Gastrocnemius medialis (tissue), 4 donors: ENCODE results near the gene GFOD1. TPM values are rescaled to one million over a fixed set of nuclear protein-coding genes. Genes with fewer than 3 reads are reported as not detected.
A peak's percentile ranks its signal among the peaks of the same experiment; 100 is the strongest.

Experiments
- ATAC-seq, 2 donors: fragments of 150-250 bp; one replicate each; pipeline ENCODE4 v1.9.1; 2016
- DNase-seq, 2 donors: peaks; one replicate each; pipeline ENCODE4 v3.0.0-alpha.2; 2019
- H3K27ac ChIP-seq, 4 donors: fragments of 200-600 bp; sonication (generic); 1 replicate in 1 of 4; 2 replicates in 3 of 4; pipeline ENCODE4 v1.5.1; 2016 to 2018; ENCODE audit warnings: mild to moderate bottlenecking in 2 of 4, moderate library complexity in 1 of 4
- H3K27me3 ChIP-seq, 3 donors: fragments of 200-600 bp; sonication (generic) in 2 of 3; 1 replicate in 1 of 3; 2 replicates in 2 of 3; pipeline versions ENCODE4 v1.5.1 to v1.6.0; 2016 to 2019; ENCODE audit warnings: mild to moderate bottlenecking in 1 of 3, moderate library complexity in 1 of 3
- H3K36me3 ChIP-seq, 2 donors: fragments of 200-600 bp; sonication (generic) in 1 of 2; one replicate each; pipeline ENCODE4 v1.5.1; 2017 to 2018
- H3K4me1 ChIP-seq, 2 donors: fragments of 200-600 bp; sonication (generic) in 1 of 2; one replicate each; pipeline ENCODE4 v1.5.1; 2016 to 2017; ENCODE audit warnings: mild to moderate bottlenecking in 2 of 2
- H3K4me3 ChIP-seq, 4 donors: fragments of 200-600 bp; sonication (generic) in 3 of 4; 1 replicate in 1 of 4; 2 replicates in 3 of 4; pipeline ENCODE4 v1.5.1; 2016 to 2019; ENCODE audit warnings: mild to moderate bottlenecking in 2 of 4
- H3K9me3 ChIP-seq, 3 donors: fragments of 200-600 bp; sonication (generic) in 2 of 3; 1 replicate in 1 of 3; 2 replicates in 2 of 3; pipeline ENCODE4 v1.5.1; 2016 to 2019
- POLR2A ChIP-seq, 2 donors: fragments of 450-650 bp; IDR thresholded peaks; one replicate each; pipeline ENCODE4 v1.6.1; 2017; ENCODE audit warnings: antibody characterized with exemption in 2 of 2, mild to moderate bottlenecking in 2 of 2, moderate library complexity in 2 of 2
- in situ Hi-C, 4 donors: fragments of 200-750 bp; cut with MboI; loops; one replicate each; pipeline versions ENCODE4 v1.15.0 to v1.8.0; 2017; ENCODE audit warnings: low sequenced_read_pairs in 4 of 4
- intact Hi-C: fragments of 100-400 bp; cut with DNase I; formaldehyde crosslinking; loops from one replicate; pipeline ENCODE4 v1.15.1; 2023; ENCODE audit warnings: low total_unique reads
- total RNA-seq, 4 donors: library from RNA; depleted of rRNA; stranded (reverse); fragments of >200 nt; gene quantifications; one replicate each; pipeline versions ENCODE4 v1.1.0 to v1.2.3, GENCODE V29; 2016
- TF ChIP-seq, protein P1 (sequence below), 5 experiments: fragments of 450-650 bp in 3 of 5; fragments of 200-600 bp in 2 of 5; sonication (generic) in 2 of 5; IDR thresholded peaks in 4 of 5; conservative IDR thresholded peaks in 1 of 5; 1 replicate in 4 of 5; 2 replicates in 1 of 5; pipeline ENCODE4 v1.5.1; 2016 to 2019; ENCODE audit warnings: antibody characterized with exemption in 5 of 5, mild to moderate bottlenecking in 3 of 5, moderate library complexity in 3 of 5

The GFOD1 gene
- total RNA-seq, 4 donors from 2014 or later, result 9.0 to 31.8 (median 16.9) TPM

DNA sequence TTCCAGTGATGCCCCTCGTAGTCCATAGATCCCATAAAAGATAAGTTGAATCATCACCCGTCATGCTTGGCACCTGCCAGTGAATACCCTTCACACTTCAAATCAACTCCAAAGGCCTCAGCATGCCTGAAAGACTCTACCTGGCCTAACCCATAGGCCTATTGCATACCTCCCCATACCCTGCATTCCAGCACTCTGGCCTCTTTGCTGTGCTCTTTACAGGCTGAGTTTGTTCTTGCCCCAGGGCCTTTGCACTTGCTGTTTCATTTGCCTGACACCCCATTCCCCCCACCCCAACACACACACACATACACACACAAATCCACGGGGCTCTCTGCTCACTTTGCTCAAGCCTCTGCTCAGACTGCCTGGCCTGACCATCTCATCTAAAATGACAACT lies 3.0 kb upstream of the GFOD1 start:
- ATAC-seq, result no peak
- Histone ChIP-seq H3K4me1 (peaks cover 5 to 19% of the 10 kb centered on the region in 2 donors), H3K4me3 (no peak overlapping the region), H3K9me3 (no peaks in the 10 kb centered on the region), H3K27ac (no peak overlapping the region), H3K36me3 (no peaks in the 10 kb centered on the region), H3K27me3 (no peaks in the 10 kb centered on the region)
- no peak for DNase-seq
- in situ Hi-C loops (no loop called here), intact Hi-C loops (no loop called here)
- TF ChIP-seq, protein P1, sequence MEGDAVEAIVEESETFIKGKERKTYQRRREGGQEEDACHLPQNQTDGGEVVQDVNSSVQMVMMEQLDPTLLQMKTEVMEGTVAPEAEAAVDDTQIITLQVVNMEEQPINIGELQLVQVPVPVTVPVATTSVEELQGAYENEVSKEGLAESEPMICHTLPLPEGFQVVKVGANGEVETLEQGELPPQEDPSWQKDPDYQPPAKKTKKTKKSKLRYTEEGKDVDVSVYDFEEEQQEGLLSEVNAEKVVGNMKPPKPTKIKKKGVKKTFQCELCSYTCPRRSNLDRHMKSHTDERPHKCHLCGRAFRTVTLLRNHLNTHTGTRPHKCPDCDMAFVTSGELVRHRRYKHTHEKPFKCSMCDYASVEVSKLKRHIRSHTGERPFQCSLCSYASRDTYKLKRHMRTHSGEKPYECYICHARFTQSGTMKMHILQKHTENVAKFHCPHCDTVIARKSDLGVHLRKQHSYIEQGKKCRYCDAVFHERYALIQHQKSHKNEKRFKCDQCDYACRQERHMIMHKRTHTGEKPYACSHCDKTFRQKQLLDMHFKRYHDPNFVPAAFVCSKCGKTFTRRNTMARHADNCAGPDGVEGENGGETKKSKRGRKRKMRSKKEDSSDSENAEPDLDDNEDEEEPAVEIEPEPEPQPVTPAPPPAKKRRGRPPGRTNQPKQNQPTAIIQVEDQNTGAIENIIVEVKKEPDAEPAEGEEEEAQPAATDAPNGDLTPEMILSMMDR (IDR thresholded peaks at IDR 0.05 in 4 of 5, conservative IDR thresholded peaks at IDR 0.05 in 1 of 5), result no peak
- no peak for TF ChIP-seq POLR2A (IDR thresholded peaks at IDR 0.05)

- H3K4me3 ChIP-seq, result no peak overlapping the region
- no peaks in the 10 kb centered on the region for H3K36me3 ChIP-seq
- ATAC-seq (no peak), DNase-seq (peak in 1 of 2 donors; percentile 57)
- intact Hi-C loops, result loop anchor here (5.0 to 10.0 kb wide), 3 partner anchors 42 to 152 kb away; partner anchors contain the start of gene SIRT5
- no peaks in the 10 kb centered on the region for H3K9me3 ChIP-seq
- no peak for TF ChIP-seq POLR2A (IDR thresholded peaks at IDR 0.05)
- TF ChIP-seq, protein P1 (IDR thresholded peaks at IDR 0.05 in 4 of 5, conservative IDR thresholded peaks at IDR 0.05 in 1 of 5), result no peak
- peak overlapping the region in 3 of 4 donors; percentile 87 to 98 (median 93) for H3K27ac ChIP-seq
- peaks cover 19 to 23% of the 10 kb centered on the region in 2 donors for H3K4me1 ChIP-seq
- H3K27me3 ChIP-seq, result no peaks in the 10 kb centered on the region
- in situ Hi-C loops, result no loop called here
Measured at GRCh38 chr6:13488896-13489237, 1.5 kb upstream of the GFOD1 start.

- in situ Hi-C loops, result no loop called here
- peak overlapping the region; percentile 87 to 98 (median 94) for H3K27ac ChIP-seq
Measured at GRCh38 chr6:13488015-13488895, 855 bp upstream of the GFOD1 start.

GRCh38 chr6:13486679-13487121 lies 700 bp downstream of the GFOD1 start:
- peak overlapping the region; percentile 87 to 98 (median 94) for H3K27ac ChIP-seq
- TF ChIP-seq, protein P1 (IDR thresholded peaks at IDR 0.05 in 4 of 5, conservative IDR thresholded peaks at IDR 0.05 in 1 of 5), result no peak
- TF ChIP-seq POLR2A (IDR thresholded peaks at IDR 0.05), result no peak
- peak; percentile 39 to 41 for ATAC-seq
- in situ Hi-C loops (no loop called here), intact Hi-C loops (loop anchor here (1.0 to 10.0 kb wide), 7 partner anchors 38 to 149 kb away; partner anchors contain the start of genes NOL7 and SIRT5)
- peak; percentile 27 to 52 for DNase-seq
- no peaks in the 10 kb centered on the region for H3K36me3 ChIP-seq
- peak overlapping the region; percentile 80 to 96 (median 89) for H3K4me3 ChIP-seq
- no peaks in the 10 kb centered on the region for H3K27me3 ChIP-seq
- peaks cover 29 to 41% of the 10 kb centered on the region in 2 donors for H3K4me1 ChIP-seq
- no peaks in the 10 kb centered on the region for H3K9me3 ChIP-seq

More at GRCh38 chr6:13488015-13488895, 855 bp upstream of the GFOD1 start:
- intact Hi-C loops, result loop anchor here (5.0 to 10.0 kb wide), 3 partner anchors 41 to 151 kb away; partner anchors contain the start of gene SIRT5
- TF ChIP-seq POLR2A (IDR thresholded peaks at IDR 0.05), result no peak
- TF ChIP-seq, protein P1 (IDR thresholded peaks at IDR 0.05 in 4 of 5, conservative IDR thresholded peaks at IDR 0.05 in 1 of 5), result no peak
- Histone ChIP-seq H3K36me3 (no peaks in the 10 kb centered on the region), H3K4me3 (peak overlapping the region; percentile 79 to 87 (median 83)), H3K27me3 (no peaks in the 10 kb centered on the region), H3K4me1 (peaks cover 23 to 29% of the 10 kb centered on the region in 2 donors), H3K9me3 (no peaks in the 10 kb centered on the region)
- peak; percentile 28 to 63 for DNase-seq
- peak; percentile 20 to 22 for ATAC-seq
